KOPT-K1 (cell line): ENCODE data around the gene FIG4.
"Not testable (repeated sequence)": the region's sequence is repeated elsewhere in the genome, so short reads cannot be mapped to it uniquely, and the experiment has no call there.

Experiments used
- H3K27ac ChIP-seq: fragments of 200-600 bp; sonication (generic); 2 replicates; pipeline ENCODE4 v1.5.1; 2016; ENCODE audit warnings: antibody characterized with exemption, mild to moderate bottlenecking, low read depth, low read length; ENCODE audit not compliant: poor library complexity, severe bottlenecking
- H3K36me3 ChIP-seq: fragments of 200-600 bp; sonication (generic); 2 replicates; pipeline ENCODE4 v1.5.1; 2017; ENCODE audit warnings: antibody characterized with exemption, mild to moderate bottlenecking, low read length, moderate library complexity; ENCODE audit not compliant: insufficient read depth
- H3K9me3 ChIP-seq: fragments of 200-600 bp; sonication (generic); 2 replicates; pipeline ENCODE4 v1.5.1; 2017; ENCODE audit warnings: antibody characterized with exemption, low read length, mild to moderate bottlenecking; ENCODE audit not compliant: insufficient read depth, poor library complexity, severe bottlenecking

FIG4 gene

GRCh38 chr6:109820706-109821350, 129.7 kb downstream of the FIG4 start:
- H3K9me3 ChIP-seq, result no peaks in the 10 kb centered on the region
- no peak overlapping the region for H3K27ac ChIP-seq
- H3K36me3 ChIP-seq, result no peaks in the 10 kb centered on the region

GRCh38 chr6:109821428-109821827, 130.3 kb downstream of the FIG4 start:
- Histone ChIP-seq H3K27ac (no peak overlapping the region), H3K9me3 (no peaks in the 10 kb centered on the region), H3K36me3 (no peaks in the 10 kb centered on the region)

DNA sequence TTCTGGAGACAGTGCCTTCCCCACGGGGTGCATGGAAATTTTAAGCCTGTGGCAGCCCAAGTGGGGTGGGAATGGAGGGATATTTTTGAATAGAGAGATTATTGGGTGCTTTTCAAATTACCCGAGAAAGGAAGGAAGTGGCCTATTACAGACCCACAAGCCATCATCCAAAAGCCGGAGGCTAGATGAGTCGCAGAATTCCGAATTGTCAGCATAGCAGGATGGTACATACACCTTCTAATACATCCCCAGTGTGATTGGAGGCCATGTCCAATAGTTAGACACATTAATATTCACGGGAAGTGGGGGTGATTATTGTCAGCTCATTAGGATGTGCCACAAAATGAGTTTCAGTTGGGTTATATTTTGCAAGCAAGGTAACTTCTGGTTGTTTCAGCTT, 133.0 kb downstream of the FIG4 start:
- no peaks in the 10 kb centered on the region for H3K36me3 ChIP-seq
- no peaks in the 10 kb centered on the region for H3K9me3 ChIP-seq
- H3K27ac ChIP-seq, result no peak overlapping the region

- H3K9me3 ChIP-seq, result peaks cover 19% of the 10 kb centered on the region
- no peak overlapping the region for H3K27ac ChIP-seq
- H3K36me3 ChIP-seq, result no peaks in the 10 kb centered on the region
These were observed 135.5 kb downstream of the FIG4 start for GRCh38 chr6:109826551-109826950.

GRCh38 chr6:109831352-109831751, 140.3 kb downstream of the FIG4 start:
- H3K36me3 ChIP-seq, H3K27ac ChIP-seq: not testable (repeated sequence)
- peaks cover 29% of the 10 kb centered on the region for H3K9me3 ChIP-seq

GRCh38 chr6:109834131-109834530, 143.0 kb downstream of the FIG4 start:
- H3K27ac ChIP-seq, result no peak overlapping the region
- peaks cover 29% of the 10 kb centered on the region for H3K9me3 ChIP-seq
- no peaks in the 10 kb centered on the region for H3K36me3 ChIP-seq

DNA sequence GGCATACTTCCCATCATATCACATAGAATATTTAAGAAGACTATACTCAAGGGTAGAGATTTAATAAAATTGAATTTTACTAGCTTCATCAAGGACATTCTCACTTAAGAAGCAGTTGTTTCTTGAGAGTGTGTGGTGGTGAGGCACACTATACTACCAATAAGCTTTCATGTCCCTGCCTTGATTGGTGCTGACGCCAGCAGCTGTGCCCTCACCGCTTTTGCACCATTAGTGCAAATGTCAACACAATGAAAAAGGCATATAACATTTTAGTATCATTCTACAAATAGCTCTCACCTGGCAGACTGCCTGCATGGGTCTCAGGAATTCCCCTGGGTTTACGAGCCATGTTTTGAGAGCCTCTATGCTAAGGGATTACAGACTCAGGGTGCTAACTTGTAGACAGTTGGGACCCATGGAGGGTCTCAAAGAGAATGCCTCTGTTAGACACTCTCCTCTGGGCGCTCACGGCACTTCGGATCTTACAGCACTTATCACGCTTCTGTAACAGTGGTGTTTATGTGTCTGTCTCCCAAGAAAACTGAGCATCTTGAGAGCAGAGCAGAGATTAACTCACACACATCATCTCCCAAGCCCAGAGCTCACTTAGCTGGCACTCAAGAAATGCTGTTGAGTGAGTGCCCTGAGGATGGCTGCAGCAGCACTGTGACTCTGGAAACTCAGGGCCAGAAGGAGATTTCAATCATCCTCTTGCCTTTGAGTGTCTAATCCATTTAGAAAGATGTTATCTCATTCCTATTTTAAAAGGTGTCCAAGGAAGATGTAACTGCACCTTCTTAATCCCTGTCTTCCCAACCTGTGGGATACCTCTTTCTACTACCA, 143.7 kb downstream of the FIG4 start:
- Histone ChIP-seq H3K27ac (no peak overlapping the region), H3K9me3 (peaks cover 25% of the 10 kb centered on the region), H3K36me3 (no peaks in the 10 kb centered on the region)

DNA sequence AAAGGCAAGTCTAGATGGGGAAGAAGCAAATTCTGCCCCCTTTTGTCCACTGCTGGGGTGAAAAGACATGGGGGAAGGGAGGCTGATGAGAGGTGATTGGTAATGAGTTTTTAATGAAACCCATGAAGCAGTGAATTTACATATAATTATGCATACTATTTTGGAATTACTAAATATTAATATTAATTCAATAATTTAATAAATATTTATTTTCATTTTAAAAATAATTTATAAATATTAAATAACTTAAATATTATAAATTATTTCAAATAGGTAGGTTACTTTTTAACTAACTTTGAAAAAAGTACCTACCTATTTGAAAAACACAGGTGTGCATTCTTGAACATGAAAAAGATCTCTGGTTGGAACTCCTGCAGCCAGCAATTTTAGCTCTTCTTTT, 148.9 kb downstream of the FIG4 start:
- Histone ChIP-seq H3K36me3 (no peaks in the 10 kb centered on the region), H3K9me3 (no peaks in the 10 kb centered on the region), H3K27ac (no peak overlapping the region)

- Histone ChIP-seq H3K36me3 (no peaks in the 10 kb centered on the region), H3K9me3 (no peaks in the 10 kb centered on the region), H3K27ac (no peak overlapping the region)
These were observed 149.7 kb downstream of the FIG4 start for GRCh38 chr6:109840796-109841195.

GRCh38 chr6:109841869-109842268, 150.8 kb downstream of the FIG4 start:
- H3K36me3 ChIP-seq, result no peaks in the 10 kb centered on the region
- H3K9me3 ChIP-seq, result no peaks in the 10 kb centered on the region
- no peak overlapping the region for H3K27ac ChIP-seq

DNA sequence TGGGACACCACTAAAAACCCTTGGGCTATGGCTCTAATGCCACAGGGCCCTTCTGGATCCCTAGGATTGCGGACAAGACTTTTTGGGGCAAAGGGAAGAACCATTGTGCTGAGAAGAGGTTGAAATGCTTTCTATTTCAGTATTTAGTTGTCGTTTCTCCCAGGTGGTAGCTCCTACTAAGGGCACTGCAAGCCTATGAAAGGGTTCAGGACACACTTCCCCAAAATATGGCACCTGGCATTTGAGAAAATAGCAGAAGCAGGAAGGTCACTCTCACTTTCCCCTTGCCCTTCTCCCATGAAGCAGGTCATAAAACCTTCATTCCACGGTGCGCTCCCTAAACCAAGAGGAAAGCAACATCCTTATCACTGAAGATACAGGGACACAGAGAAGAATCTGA, 161.6 kb downstream of the FIG4 start:
- Histone ChIP-seq H3K9me3 (no peaks in the 10 kb centered on the region), H3K27ac (no peak overlapping the region), H3K36me3 (no peaks in the 10 kb centered on the region)

DNA sequence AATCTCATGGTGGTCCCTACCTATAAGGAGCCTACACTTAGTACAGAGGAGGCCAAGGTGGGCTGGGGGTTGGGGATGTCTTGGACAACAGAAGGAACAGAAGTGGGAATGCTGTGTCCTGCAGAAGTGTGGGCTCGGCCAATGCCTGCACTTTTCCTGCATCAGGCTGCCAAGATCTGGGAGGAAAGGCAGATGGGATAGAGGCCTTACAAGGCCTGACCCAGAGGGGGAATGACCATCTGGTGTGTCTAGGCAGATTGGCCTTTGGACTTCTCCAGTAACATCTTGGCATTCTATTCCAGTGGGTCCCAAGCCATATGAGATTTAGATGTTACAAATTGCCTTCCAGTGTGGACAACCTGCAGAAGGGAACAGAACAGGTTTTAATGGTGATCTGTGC, 162.3 kb downstream of the FIG4 start:
- Histone ChIP-seq H3K9me3 (no peaks in the 10 kb centered on the region), H3K27ac (no peak overlapping the region), H3K36me3 (no peaks in the 10 kb centered on the region)

- H3K9me3 ChIP-seq, result no peaks in the 10 kb centered on the region
- no peaks in the 10 kb centered on the region for H3K36me3 ChIP-seq
- H3K27ac ChIP-seq, result no peak overlapping the region
These were observed 162.9 kb downstream of the FIG4 start for GRCh38 chr6:109853951-109854350.

DNA sequence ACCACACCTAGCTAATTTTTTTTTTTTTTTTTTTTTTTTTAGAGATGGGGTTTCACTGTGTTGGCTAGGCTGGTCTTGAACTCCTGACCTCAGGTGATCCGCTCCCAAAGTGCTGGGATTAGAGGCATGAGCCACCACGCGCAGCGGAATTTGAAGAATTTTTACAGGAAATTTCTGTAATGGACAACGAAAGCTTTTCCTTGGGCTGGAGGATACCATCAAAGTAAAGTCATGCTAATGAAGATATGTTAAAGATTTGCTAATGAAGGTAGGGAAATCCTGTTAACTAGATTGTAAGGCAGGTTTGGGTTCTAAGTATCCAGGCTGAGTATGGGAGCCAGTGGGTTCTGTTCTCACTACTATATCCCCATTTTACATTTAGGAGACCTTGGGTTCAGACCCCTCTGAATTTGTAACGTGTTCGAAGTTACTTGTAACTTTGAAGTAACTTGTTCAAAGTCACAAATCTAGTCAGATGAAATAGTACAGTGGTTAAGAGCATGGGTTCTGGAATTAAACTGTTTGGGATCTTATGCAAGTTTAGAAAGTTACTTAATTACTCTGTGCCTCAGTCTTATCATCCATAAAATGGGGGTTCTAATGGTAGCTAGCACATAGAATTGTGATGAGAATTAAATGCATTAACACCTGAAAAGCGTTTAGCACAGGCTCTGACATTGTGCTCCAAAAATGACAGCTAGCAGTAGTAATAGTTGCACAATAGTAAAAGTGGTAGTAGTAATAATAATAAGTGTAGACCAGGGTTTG, 163.6 kb downstream of the FIG4 start:
- no peak overlapping the region for H3K27ac ChIP-seq
- no peaks in the 10 kb centered on the region for H3K9me3 ChIP-seq
- no peaks in the 10 kb centered on the region for H3K36me3 ChIP-seq

DNA sequence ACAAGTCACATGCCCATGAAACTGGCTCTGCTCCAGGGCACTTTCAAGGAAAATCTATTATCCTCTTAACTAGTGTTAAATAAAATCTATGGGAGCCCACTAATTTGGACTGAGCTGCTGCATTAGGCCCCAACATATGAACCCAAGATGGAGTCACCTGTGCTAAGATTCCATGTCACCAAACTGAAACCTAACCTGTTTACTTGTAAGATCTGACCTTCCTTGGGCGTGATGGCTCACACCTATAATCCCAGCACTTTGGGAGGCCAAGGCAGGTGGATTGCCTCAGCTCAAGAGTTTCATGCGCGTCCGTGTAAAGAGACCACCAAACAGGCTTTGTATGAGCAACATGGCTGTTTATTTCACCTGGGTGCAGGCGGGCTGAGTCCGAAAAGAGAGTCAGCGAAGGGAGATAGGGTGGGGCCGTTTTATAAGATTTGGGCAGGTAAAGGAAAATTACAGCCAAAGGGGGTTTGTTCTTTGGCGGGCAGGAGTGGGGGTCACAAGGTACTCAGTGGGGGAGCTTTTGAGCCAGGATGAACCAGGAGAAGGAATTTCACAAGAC, 164.5 kb downstream of the FIG4 start:
- H3K36me3 ChIP-seq, H3K9me3 ChIP-seq, H3K27ac ChIP-seq: not testable (repeated sequence)
